ENCODE data around the gene TBL1Y.
A peak's percentile ranks its signal among the peaks of the same experiment; 100 is the strongest.

Gene TBL1Y

DNA sequence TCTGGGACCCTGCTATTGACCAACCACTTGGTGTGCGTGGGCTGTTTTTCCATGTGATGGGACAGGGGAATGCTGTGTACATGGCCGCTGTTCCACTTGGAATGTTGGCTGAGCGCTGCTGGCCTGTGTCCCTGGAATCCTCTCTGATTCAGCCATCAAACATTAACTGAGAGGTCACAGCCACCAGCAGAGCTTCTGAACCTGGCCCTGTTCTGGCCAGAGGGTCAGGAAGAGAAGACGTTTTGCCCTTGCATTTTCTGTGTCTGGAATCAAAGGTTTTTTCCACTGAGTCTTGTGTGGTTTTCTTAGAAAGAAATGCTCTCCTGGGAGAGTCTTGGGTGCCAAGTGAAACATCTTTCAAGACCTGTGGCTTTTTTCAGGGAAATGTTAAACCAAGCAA lies 85.5 kb downstream of the TBL1Y start:
- no peak for TF ChIP-seq SPI1 (IDR thresholded peaks at IDR 0.05; ENCODE audit: low read depth, low read length)
- no peak for DNase-seq (ENCODE audit: insufficient read length, low spot score)
- FAIRE-seq = no peak

GRCh38 chrY:6997503-6998066 lies 87.1 kb downstream of the TBL1Y start:
- DNase-seq (ENCODE audit: insufficient read length, low spot score) = no peak
- no peak for FAIRE-seq
- TF ChIP-seq SPI1 (IDR thresholded peaks at IDR 0.05; ENCODE audit: low read depth, low read length) (no peak), TAF1 (IDR thresholded peaks at IDR 0.05; ENCODE audit: low read depth, low read length) (no peak)

DNA sequence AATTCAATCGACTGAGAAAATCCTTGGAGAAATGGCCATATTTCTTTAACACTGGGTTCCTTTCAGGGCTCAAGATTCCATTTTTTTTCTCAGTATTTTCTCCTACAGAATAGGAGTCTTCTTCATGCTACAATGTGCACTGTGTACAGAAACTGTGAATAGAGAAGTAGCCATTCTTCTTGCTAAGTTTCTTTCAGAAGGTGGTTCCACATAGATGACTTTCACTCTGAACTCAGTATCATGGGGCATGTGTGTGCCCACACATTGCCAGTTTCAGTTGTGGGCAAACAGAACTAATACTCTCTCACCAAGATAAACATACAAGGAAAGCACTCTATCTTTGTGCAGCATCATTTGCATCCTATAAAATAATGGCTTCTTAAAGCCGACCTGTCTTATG lies 89.4 kb downstream of the TBL1Y start:
- peak; percentile 78 for FAIRE-seq
- TF ChIP-seq POLR2AphosphoS5 (IDR thresholded peaks at IDR 0.05; ENCODE audit: low read depth, low read length) (no peak), POU2F2 (IDR thresholded peaks at IDR 0.05; ENCODE audit: low read depth, low read length) (no peak), POLR2A (IDR thresholded peaks at IDR 0.05; ENCODE audit: low read depth, low read length) (no peak), TAF1 (IDR thresholded peaks at IDR 0.05; ENCODE audit: low read depth, low read length) (no peak)
- no peak for DNase-seq (ENCODE audit: insufficient read length, low spot score)

- FAIRE-seq = no peak
- TF ChIP-seq TAF1 (IDR thresholded peaks at IDR 0.05; ENCODE audit: low read depth, low read length) (no peak), SPI1 (IDR thresholded peaks at IDR 0.05; ENCODE audit: low read depth, low read length) (no peak), PAX5 (IDR thresholded peaks at IDR 0.05; ENCODE audit: insufficient read depth, low read length, severe bottlenecking) (no peak), POLR2AphosphoS5 (IDR thresholded peaks at IDR 0.05; ENCODE audit: low read depth, low read length) (no peak), POU2F2 (IDR thresholded peaks at IDR 0.05; ENCODE audit: low read depth, low read length) (no peak), POLR2A (IDR thresholded peaks at IDR 0.05; ENCODE audit: low read depth, low read length) (no peak)
- no peak for DNase-seq (ENCODE audit: insufficient read length, low spot score)
These were observed 92.1 kb downstream of the TBL1Y start for GRCh38 chrY:7002581-7002980.

GRCh38 chrY:7007911-7008310 lies 97.4 kb downstream of the TBL1Y start:
- FAIRE-seq (no peak), DNase-seq (ENCODE audit: insufficient read length, low spot score) (no peak)

GRCh38 chrY:7008578-7009355 lies 98.3 kb downstream of the TBL1Y start:
- TF ChIP-seq POLR2AphosphoS5 (IDR thresholded peaks at IDR 0.05; ENCODE audit: low read depth, low read length) (no peak), POLR2A (IDR thresholded peaks at IDR 0.05; ENCODE audit: low read depth, low read length) (no peak), POU2F2 (IDR thresholded peaks at IDR 0.05; ENCODE audit: low read depth, low read length) (no peak), TAF1 (IDR thresholded peaks at IDR 0.05; ENCODE audit: low read depth, low read length) (no peak), SPI1 (IDR thresholded peaks at IDR 0.05; ENCODE audit: low read depth, low read length) (no peak), PAX5 (IDR thresholded peaks at IDR 0.05; ENCODE audit: insufficient read depth, low read length, severe bottlenecking) (no peak)
- no peak for FAIRE-seq
- DNase-seq (ENCODE audit: insufficient read length, low spot score) = no peak

More at GRCh38 chrY:7007911-7008310, 97.4 kb downstream of the TBL1Y start:
- TF ChIP-seq SPI1 (IDR thresholded peaks at IDR 0.05; ENCODE audit: low read depth, low read length) = no peak
- no peak for TF ChIP-seq POU2F2 (IDR thresholded peaks at IDR 0.05; ENCODE audit: low read depth, low read length)
- TF ChIP-seq PAX5 (IDR thresholded peaks at IDR 0.05; ENCODE audit: insufficient read depth, low read length, severe bottlenecking) = no peak
- no peak for TF ChIP-seq POLR2AphosphoS5 (IDR thresholded peaks at IDR 0.05; ENCODE audit: low read depth, low read length)
- no peak for TF ChIP-seq POLR2A (IDR thresholded peaks at IDR 0.05; ENCODE audit: low read depth, low read length)
- TF ChIP-seq TAF1 (IDR thresholded peaks at IDR 0.05; ENCODE audit: low read depth, low read length) = no peak

DNA sequence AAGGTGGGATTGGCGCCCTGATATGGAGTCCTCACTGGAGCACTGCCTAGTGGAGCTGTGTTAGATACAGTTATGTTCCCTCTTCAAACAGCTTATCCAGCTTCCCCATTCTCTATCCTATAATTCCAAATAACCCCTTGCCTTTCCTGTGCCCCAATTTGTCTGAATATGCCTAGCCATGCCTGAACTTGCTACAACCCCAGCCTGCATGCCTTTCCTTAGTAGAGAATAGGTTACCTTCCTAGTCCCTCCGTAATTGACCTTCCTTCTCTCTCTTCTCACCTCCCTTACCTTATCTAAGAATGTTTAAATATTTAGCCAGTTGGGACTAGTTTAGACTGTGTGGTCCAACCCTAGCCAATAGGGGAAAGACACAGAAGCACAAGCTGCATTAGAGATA lies 102.6 kb downstream of the TBL1Y start:
- no peak for DNase-seq (ENCODE audit: insufficient read length, low spot score)
- TF ChIP-seq PAX5 (IDR thresholded peaks at IDR 0.05; ENCODE audit: insufficient read depth, low read length, severe bottlenecking) (no peak), POU2F2 (IDR thresholded peaks at IDR 0.05; ENCODE audit: low read depth, low read length) (no peak), POLR2A (IDR thresholded peaks at IDR 0.05; ENCODE audit: low read depth, low read length) (no peak), POLR2AphosphoS5 (IDR thresholded peaks at IDR 0.05; ENCODE audit: low read depth, low read length) (no peak), SPI1 (IDR thresholded peaks at IDR 0.05; ENCODE audit: low read depth, low read length) (no peak), TAF1 (IDR thresholded peaks at IDR 0.05; ENCODE audit: low read depth, low read length) (no peak)
- FAIRE-seq = no peak

- TF ChIP-seq TAF1 (IDR thresholded peaks at IDR 0.05; ENCODE audit: low read depth, low read length) = no peak
- no peak for TF ChIP-seq SPI1 (IDR thresholded peaks at IDR 0.05; ENCODE audit: low read depth, low read length)
- no peak for TF ChIP-seq POU2F2 (IDR thresholded peaks at IDR 0.05; ENCODE audit: low read depth, low read length)
- TF ChIP-seq PAX5 (IDR thresholded peaks at IDR 0.05; ENCODE audit: insufficient read depth, low read length, severe bottlenecking) = no peak
- TF ChIP-seq POLR2AphosphoS5 (IDR thresholded peaks at IDR 0.05; ENCODE audit: low read depth, low read length) = no peak
- DNase-seq (ENCODE audit: insufficient read length, low spot score) (no peak), FAIRE-seq (no peak)
These were observed 106.0 kb downstream of the TBL1Y start for GRCh38 chrY:7016521-7016920.

DNA sequence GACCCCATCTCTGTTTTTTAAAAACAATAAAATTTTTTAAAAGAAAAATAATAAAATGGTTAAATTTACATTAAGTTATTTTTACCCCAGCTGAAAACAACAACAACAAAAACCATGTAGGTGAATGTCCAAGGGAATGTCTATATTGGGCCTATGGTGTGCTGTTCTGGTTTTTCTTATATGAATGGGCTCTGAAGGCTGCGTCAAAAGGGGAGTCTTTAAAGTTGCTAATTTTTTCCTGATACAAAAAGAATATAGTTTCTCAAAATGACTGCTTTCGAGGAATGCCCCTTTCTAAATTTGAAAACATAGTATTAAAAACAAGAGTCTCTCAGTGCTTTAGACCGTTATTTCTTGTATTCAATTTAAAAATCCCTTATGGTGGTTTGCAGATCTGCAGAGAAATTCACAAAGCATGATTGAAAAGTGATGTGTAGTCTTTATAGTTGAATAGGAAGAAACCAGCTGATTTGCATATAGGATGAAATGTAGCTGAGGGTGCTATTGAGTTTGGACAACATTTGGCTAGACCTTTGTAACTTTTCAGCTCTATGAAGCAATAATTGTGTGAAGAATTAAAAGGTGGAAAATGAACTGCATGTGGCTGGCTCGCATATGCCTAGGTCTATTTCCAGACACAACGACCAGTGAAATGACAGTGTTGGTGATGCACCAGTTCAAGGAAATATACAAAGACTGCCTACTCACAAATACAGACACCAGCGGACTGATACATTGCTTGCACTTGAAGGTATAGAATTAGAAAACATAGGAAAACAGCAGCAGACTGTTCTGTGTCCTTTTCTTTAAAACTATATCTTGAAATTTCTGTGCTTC lies 107.0 kb downstream of the TBL1Y start:
- TF ChIP-seq PAX5 (IDR thresholded peaks at IDR 0.05; ENCODE audit: insufficient read depth, low read length, severe bottlenecking) = no peak
- TF ChIP-seq SPI1 (IDR thresholded peaks at IDR 0.05; ENCODE audit: low read depth, low read length) = no peak
- no peak for TF ChIP-seq POU2F2 (IDR thresholded peaks at IDR 0.05; ENCODE audit: low read depth, low read length)
- TF ChIP-seq TAF1 (IDR thresholded peaks at IDR 0.05; ENCODE audit: low read depth, low read length) = no peak
- TF ChIP-seq POLR2A (IDR thresholded peaks at IDR 0.05; ENCODE audit: low read depth, low read length) = no peak
- TF ChIP-seq POLR2AphosphoS5 (IDR thresholded peaks at IDR 0.05; ENCODE audit: low read depth, low read length) = no peak
- DNase-seq (ENCODE audit: insufficient read length, low spot score) (no peak), FAIRE-seq (no peak)

Measured in GM12891 (cell line).